HEK293 (cell line): ENCODE measurements around the gene SLC35B4.

ENCODE experiments used
- CTCF ChIP-seq: fragments of 450-650 bp; formaldehyde crosslinking; IDR thresholded peaks from 2 replicates; pipeline ENCODE4 v1.5.1; 2016; ENCODE audit warnings: missing biosample characterization, missing genetic modification characterization
- GLI4 ChIP-seq: fragments of 450-650 bp; formaldehyde crosslinking; IDR thresholded peaks from 2 replicates; pipeline ENCODE4 v1.5.1; 2016; ENCODE audit warnings: missing biosample characterization, missing genetic modification characterization
- HIC1 ChIP-seq: fragments of 450-650 bp; formaldehyde crosslinking; IDR thresholded peaks from 2 replicates; pipeline ENCODE4 v1.5.1; 2016; ENCODE audit warnings: missing biosample characterization, missing genetic modification characterization
- KLF16 ChIP-seq: fragments of 450-650 bp; formaldehyde crosslinking; IDR thresholded peaks from 2 replicates; pipeline ENCODE4 v1.5.1; 2017; ENCODE audit warnings: missing biosample characterization, missing genetic modification characterization
- ZBTB10 ChIP-seq: fragments of 450-650 bp; formaldehyde crosslinking; IDR thresholded peaks from 2 replicates; pipeline ENCODE4 v1.5.1; 2016; ENCODE audit warnings: missing biosample characterization, missing genetic modification characterization
- ZBTB11 ChIP-seq: fragments of 450-650 bp; formaldehyde crosslinking; conservative IDR thresholded peaks from 2 replicates; pipeline ENCODE4 v1.5.1; 2016; ENCODE audit warnings: low read depth, missing biosample characterization, missing genetic modification characterization
- ZBTB8A ChIP-seq: fragments of 450-650 bp; formaldehyde crosslinking; IDR thresholded peaks from 2 replicates; pipeline ENCODE4 v1.5.1; 2016; ENCODE audit warnings: missing biosample characterization, missing genetic modification characterization
- ZFP69B ChIP-seq: fragments of 450-650 bp; formaldehyde crosslinking; IDR thresholded peaks from 2 replicates; pipeline ENCODE4 v1.5.1; 2016; ENCODE audit warnings: missing biosample characterization, missing genetic modification characterization
- ZIC2 ChIP-seq: fragments of 450-650 bp; formaldehyde crosslinking; IDR thresholded peaks from 2 replicates; pipeline ENCODE4 v1.5.1; 2016; ENCODE audit warnings: missing biosample characterization, missing genetic modification characterization
- ZNF335 ChIP-seq: fragments of 450-650 bp; formaldehyde crosslinking; conservative IDR thresholded peaks from 2 replicates; pipeline ENCODE4 v1.5.1; 2016; ENCODE audit warnings: missing biosample characterization, missing genetic modification characterization
- ZNF398 ChIP-seq: fragments of 450-650 bp; formaldehyde crosslinking; IDR thresholded peaks from 2 replicates; pipeline ENCODE4 v1.5.1; 2017; ENCODE audit warnings: missing biosample characterization, missing genetic modification characterization
- ZNF473 ChIP-seq: fragments of 450-650 bp; formaldehyde crosslinking; IDR thresholded peaks from 2 replicates; pipeline ENCODE4 v1.5.1; 2017; ENCODE audit warnings: missing biosample characterization, missing genetic modification characterization
- ZNF488 ChIP-seq: fragments of 450-650 bp; formaldehyde crosslinking; IDR thresholded peaks from 2 replicates; pipeline ENCODE4 v1.5.1; 2016; ENCODE audit warnings: missing biosample characterization, missing genetic modification characterization
- ZNF596 ChIP-seq: fragments of 450-650 bp; IDR thresholded peaks from 2 replicates; pipeline ENCODE4 v1.5.0; 2018; ENCODE audit warnings: missing biosample characterization, mild to moderate bottlenecking, missing genetic modification characterization, moderate library complexity
- ZNF704 ChIP-seq: fragments of 450-650 bp; formaldehyde crosslinking; IDR thresholded peaks from 2 replicates; pipeline ENCODE4 v1.5.1; 2016; ENCODE audit warnings: missing biosample characterization, missing genetic modification characterization
- ZNF76 ChIP-seq: fragments of 450-650 bp; formaldehyde crosslinking; IDR thresholded peaks from 2 replicates; pipeline ENCODE4; 2016; ENCODE audit warnings: low read depth, missing biosample characterization, missing genetic modification characterization, borderline replicate concordance
- ZNF777 ChIP-seq: fragments of 450-650 bp; formaldehyde crosslinking; IDR thresholded peaks from 2 replicates; pipeline ENCODE4 v1.5.1; 2017; ENCODE audit warnings: missing biosample characterization, missing genetic modification characterization, borderline replicate concordance
- ZNF791 ChIP-seq: fragments of 450-650 bp; formaldehyde crosslinking; IDR thresholded peaks from 2 replicates; pipeline ENCODE4 v1.5.1; 2016; ENCODE audit warnings: missing biosample characterization, missing genetic modification characterization
- ZSCAN18 ChIP-seq: fragments of 450-650 bp; formaldehyde crosslinking; IDR thresholded peaks from 2 replicates; pipeline ENCODE4 v1.5.1; 2016; ENCODE audit warnings: missing biosample characterization, missing genetic modification characterization
- ZSCAN23 ChIP-seq: fragments of 450-650 bp; formaldehyde crosslinking; IDR thresholded peaks from 2 replicates; pipeline ENCODE4 v1.5.1; 2016; ENCODE audit warnings: missing biosample characterization, missing genetic modification characterization
- ZSCAN30 ChIP-seq: fragments of 450-650 bp; IDR thresholded peaks from 2 replicates; pipeline ENCODE4 v1.5.1; 2018; ENCODE audit warnings: missing biosample characterization, mild to moderate bottlenecking, missing genetic modification characterization, moderate library complexity
- ZXDB ChIP-seq: fragments of 450-650 bp; formaldehyde crosslinking; IDR thresholded peaks from 2 replicates; pipeline ENCODE4 v1.5.1; 2016; ENCODE audit warnings: missing biosample characterization, missing genetic modification characterization

The SLC35B4 gene

GRCh38 chr7:134316539-134317344, at the start of gene SLC35B4 (continued):
- no peak for TF ChIP-seq ZNF488 (tag by site-specific recombination)
- TF ChIP-seq ZNF704 (tag by site-specific recombination), result no peak
- TF ChIP-seq ZSCAN30 (tag by site-specific recombination), result peak; percentile 69; the same call in 1 of the 2 replicates
- peak; percentile 48; the same call in 1 of the 2 replicates for TF ChIP-seq ZBTB8A
- TF ChIP-seq CTCF (tag by site-specific recombination), result peak; percentile 72; the same call in 1 of the 2 replicates
- TF ChIP-seq KLF16 (tag by site-specific recombination), result peak; percentile 66
- no peak for TF ChIP-seq HIC1 (tag by site-specific recombination)
- TF ChIP-seq ZNF777 (tag by site-specific recombination), result peak; percentile 25; the same call in 1 of the 2 replicates
- TF ChIP-seq ZNF791 (tag by site-specific recombination), result no peak
- peak; percentile 86 for TF ChIP-seq ZBTB10 (tag by site-specific recombination)
- peak; percentile 99 for TF ChIP-seq ZNF76 (tag by site-specific recombination)
- 0 out of 2 replicates have a peak, but pooled peaks have one; percentile 58 for TF ChIP-seq ZFP69B (tag by site-specific recombination)
- TF ChIP-seq GLI4 (tag by site-specific recombination), result 0 out of 2 replicates have a peak, but pooled peaks have one; percentile 77
- TF ChIP-seq ZNF335 (tag by site-specific recombination), result peak; percentile 97
- no peak for TF ChIP-seq ZNF596 (tag by site-specific recombination)
- TF ChIP-seq ZBTB11 (tag by site-specific recombination), result peak; percentile 92
- TF ChIP-seq ZSCAN18, result no peak
- TF ChIP-seq ZNF473 (tag by site-specific recombination), result no peak
- TF ChIP-seq ZNF398 (tag by site-specific recombination), result no peak
- TF ChIP-seq ZIC2 (tag by site-specific recombination), result peak; percentile 93
- TF ChIP-seq ZXDB (tag by site-specific recombination), result peak; percentile 86
- no peak for TF ChIP-seq ZSCAN23 (tag by site-specific recombination)
